ENCODE results near the gene MID1.

MID1 gene

DNA sequence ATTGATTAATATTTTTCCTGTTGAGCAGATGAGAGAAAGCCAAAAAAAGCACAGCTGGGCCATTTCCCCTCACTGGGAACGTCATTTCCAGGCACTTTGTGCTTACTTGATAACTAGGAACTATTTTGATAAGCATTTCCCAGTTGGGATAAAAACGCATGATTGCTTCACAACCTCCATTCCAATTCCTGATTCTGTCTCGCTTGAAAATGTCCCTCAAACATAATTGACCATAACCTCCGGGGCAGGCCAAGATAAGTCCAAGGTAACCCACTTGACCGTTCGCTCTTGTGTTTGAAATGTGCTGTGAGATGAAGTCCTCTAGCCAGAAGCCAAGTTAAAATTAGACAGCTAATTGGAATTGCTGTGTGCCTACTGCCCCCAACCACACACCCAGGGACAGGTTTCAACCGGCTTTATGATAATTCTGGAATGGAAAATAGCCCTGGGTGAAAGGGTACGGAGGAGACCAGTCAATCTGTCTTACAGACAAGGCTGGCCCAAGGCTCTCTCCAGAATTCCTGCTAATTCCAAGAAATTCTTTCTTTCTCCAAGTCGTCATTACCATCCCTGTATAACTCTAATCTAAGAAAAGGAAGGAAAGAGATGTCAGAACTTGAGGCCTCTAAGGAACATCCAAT is 137.1 kb downstream of the MID1 start:
- no peak for FAIRE-seq

GRCh38 chrX:10482708-10483107 is 137.7 kb downstream of the MID1 start:
- FAIRE-seq, result no peak

- FAIRE-seq, result no peak
These were observed 138.1 kb downstream of the MID1 start for GRCh38 chrX:10482261-10482660.

DNA sequence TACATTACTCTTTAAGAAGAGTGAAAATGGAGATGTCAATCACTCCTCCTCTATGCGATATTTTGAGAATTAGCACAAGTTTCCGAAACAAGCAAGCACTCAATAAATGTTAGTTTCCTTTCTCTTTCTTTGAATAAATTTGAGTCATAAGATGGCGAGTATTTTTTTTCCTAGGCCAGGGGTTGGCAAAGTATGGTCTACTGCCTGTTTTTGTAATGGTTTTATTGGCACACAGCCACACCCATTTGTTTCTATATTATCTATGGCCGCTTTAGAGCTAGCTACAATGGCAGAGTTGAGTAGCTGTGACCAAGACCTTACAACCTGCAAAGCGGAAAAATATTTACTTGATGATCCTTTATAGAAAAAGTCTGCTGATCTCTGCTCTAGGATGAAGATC is 139.5 kb downstream of the MID1 start:
- no peak for FAIRE-seq

DNA sequence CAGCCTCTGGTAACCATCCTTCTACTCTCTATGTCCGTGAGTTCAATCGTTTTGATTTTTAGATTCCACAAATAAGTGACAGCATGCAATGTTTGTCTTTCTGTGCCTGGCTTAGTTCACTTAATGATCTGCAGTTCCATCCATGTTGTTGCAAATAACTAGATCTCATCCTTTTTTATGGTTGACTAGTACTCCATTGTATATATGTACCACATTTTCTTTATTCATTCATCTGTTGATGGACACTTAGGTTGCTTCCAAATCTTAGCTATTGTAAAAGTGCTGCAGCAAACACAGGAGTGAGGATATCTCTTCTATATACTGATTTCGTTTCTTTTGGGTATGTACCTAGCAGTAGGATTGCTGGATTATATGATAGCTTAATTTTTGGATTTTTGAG is 140.9 kb downstream of the MID1 start:
- no peak for FAIRE-seq

DNA sequence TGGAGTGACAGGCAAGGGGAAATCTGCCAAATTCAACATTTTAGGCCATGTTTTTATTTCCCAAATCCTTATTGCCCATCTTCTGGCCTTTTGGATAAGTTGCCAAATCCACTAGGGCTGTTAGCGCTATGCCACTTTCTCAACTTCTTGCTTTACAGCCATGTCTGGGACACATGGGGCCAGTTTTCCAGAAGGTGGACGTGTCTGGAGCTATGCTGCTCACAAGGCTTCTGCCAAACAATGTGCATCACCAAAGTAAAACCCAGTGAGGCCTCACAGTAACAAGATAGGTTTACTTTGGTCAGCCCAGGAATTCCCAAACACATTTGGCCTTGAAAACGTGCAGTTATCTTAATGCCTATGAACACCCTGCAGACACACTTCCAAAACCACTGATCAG is 142.9 kb downstream of the MID1 start:
- no peak for FAIRE-seq

DNA sequence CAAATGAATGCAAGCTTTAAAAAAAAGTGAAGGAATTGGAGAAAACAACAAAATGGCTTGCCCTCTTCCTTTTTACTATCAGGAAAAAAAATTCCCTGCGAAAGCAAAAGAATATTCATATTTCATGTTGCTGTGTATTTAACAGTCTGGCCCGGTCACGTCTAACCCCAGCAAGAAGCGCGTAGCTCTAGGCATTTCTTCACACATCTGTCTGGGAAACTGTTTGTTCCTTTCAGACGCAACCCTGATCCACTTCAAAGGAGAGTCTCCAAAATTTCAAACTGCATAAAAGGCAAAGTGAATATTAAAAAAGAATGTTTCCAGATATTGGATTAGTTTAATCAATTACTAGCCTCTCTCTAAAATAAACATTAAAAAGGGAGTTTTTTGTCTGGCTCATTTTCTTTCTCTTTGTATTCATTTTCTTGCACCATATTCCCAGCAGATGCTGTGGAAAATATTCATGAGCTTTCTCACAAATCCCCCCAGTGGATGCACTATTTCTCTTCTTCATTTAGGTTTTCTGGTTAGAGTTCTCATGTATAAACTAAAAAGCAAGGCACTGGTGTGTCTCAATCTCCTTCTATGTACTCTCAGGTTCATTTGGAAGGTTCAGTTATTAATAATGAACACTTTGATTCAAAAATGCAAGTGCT is 145.3 kb downstream of the MID1 start:
- FAIRE-seq, result no peak

DNA sequence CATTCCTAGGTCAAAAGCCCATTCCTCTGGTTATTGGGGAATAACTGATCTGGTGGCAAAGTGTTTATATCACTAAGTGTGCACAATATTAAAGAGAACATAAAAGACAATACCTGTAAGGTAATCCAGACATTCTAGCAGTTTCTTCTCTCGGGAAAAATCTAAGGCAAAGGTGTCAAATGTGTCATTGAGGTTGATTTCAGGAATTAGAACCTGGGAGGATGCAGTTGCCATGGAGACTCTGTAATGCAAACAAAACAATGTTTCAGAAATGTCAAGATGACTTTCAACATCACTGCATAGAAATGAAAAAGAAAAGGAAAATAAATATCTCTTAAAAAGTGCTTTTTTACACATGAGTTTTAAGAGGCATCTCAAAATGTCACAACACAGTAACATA is 145.9 kb downstream of the MID1 start:
- FAIRE-seq, result no peak

- FAIRE-seq, result no peak
These were observed 149.0 kb downstream of the MID1 start for GRCh38 chrX:10471418-10471817.

- FAIRE-seq, result no peak
These were observed 150.4 kb downstream of the MID1 start for GRCh38 chrX:10470009-10470408.

DNA sequence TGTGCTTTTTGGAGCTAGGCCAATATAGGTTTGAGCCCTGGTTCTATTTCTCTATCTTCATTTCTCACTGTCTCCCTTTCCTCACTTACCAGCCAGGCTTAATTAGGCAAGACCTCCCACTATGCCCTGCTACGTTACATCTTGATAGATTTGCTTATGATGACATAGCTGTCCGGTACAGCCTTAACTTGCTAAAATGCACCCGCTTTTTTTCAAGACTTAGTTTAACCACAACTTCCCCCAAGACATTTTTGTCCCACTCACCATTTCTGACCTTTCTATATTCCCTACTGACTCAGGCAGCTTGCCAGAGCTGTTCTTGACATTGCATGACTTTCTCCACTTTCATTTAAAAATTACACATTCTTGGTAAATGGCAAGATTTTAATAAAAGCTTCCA is 152.6 kb downstream of the MID1 start:
- FAIRE-seq, result no peak

DNA sequence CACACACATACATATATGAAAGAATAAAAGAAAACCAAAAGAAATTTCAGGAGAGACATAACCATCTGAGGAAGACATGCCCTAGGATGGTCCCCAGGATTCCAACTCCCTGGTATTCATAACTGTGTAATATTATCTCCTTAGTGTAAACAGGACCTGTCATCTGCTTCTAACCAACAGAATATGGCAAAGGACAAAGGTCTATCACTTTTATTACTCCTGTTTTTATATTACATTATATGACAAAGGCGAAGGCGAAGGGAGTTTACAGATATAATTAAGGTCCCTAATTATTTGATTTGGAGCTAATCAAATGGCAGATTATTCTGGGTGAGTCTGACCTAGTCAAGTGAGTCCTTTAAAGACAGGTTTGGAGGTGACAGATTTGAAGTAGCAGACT is 155.1 kb downstream of the MID1 start:
- no peak for FAIRE-seq

DNA sequence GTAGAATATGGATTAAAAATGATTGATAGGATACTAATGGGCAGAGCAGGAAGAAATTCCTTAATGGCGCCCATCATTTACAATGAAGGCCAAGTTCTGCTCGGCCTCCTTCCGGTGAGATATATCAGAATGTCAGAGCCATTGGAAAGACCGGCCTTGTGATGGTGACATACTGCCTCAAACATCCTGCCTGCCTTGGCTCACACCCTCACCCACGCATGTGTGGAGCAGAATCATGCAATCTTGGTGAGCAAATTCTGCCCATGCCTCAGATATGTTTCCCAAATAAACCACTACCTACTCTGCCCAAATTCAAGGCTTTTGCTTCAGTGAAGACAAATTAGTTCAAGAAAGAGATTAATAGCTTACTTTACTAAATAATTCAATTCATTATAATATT is 163.3 kb downstream of the MID1 start:
- no peak for FAIRE-seq

- no peak for FAIRE-seq
These were observed 166.4 kb downstream of the MID1 start for GRCh38 chrX:10453945-10454344.

GRCh38 chrX:10450959-10451355 is 169.4 kb downstream of the MID1 start:
- FAIRE-seq, result no peak

DNA sequence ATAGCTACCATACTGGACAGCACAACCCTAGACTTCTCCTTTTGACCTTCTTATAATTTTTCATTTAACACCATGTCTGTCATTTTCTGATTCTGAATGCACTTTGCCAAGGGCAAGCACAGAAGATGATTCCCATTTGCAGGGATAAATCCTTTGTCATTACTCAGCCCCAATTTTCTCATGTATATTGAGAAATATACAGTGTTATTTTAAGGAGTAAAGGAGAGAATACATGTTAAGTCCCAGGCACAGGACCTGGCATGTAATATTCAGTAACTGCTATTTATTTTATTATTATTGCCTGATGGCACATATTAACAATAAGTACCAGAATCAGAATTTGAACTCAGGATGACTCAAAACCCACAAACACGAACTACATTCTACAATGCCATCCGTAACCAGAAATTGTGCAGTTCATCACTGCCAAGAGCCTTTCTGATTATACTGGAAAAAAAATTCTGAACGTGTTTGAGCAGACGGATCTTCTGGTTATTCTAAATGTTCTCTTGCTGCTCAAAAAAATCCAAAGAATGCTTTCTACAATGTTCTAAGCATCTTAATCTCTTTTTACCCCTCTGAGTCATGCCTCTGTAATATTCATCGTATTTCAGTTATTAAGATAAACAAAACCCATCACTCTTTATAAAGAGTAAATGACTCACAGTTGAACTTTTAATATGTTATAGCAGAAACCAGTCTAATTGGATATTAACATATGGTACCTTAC is 170.0 kb downstream of the MID1 start:
- no peak for FAIRE-seq

DNA sequence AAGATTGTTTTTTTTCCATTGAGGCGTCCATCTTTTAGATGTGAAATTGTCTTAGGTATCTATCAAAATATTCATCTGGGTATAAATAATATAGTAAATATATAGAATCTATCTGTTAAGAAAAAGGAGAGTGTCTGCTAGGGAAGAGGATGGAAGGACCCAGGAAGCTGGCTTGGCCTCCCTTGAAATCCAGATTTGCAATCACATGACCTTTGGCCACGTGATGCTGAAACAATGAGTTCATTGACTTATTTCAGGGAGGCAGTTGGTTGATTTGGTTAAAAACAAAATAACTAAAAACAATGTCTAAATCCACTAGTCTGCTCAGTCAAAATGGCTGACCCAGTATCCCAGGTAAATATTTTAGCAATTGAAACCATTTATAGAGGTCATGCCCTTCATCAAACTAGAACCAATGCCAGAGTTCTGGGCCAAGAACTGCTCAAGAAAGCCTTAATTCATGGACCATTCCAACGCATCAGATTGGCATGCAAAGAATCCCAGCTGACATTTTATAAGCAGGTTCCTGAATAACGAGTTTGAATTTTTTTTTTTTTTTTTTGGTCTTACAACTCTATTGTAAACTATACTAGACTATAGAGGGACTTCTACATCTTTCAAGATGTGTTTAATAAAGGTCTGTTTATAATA is 172.7 kb downstream of the MID1 start:
- peak; percentile 88 for FAIRE-seq

DNA sequence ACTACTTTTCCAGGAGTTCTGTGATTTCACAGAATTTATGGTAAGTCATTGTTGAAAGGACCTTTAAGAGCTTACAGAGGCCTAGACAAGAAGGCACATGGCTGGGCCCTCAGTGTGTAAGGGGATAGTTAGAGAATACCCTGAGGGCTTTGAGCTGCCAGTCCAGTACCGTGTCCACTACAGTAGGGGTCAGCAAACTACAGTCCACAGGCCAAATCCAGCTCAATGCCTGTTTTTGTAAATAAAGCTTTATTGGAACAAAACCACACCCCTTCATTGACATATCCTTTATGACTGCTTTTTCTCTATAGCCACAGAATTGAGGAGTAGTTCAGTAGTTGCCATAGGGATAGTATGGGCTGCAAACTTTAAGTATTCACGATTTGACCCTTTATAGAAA is 176.2 kb downstream of the MID1 start:
- FAIRE-seq, result no peak

- FAIRE-seq, result no peak
These were observed 178.9 kb downstream of the MID1 start for GRCh38 chrX:10441464-10441863.

DNA sequence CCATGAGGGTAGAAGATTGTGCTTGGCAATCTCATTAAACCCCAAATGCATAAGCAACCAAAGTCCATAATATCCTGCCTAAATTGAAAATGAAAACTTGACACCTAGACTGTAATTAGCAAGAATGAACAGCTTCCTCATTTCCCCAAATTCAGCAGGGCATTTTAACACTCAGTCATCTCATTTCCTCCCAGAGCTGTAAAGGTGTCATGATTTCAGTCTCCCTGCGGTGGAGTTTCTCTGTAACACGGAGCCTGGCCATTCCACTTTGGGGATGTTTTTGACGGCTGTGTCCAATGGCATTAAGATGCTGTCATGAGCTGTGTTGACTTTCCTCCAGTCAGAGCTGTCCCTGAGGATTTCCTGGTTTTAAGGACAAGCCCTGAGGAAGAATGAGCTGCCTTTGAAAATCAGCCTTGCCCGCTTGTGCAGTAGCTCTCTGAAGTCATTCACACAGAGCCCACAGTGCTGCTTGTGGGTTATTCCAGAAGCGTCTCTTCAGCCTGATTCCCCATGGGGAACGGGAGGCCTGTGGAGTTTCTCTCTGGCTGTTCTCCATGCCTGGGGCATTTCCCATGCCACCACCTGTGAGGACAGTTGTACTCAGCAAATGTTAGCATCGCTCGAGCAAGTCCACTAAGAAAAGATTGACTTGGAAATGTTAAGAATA is 187.0 kb downstream of the MID1 start:
- no peak for FAIRE-seq

DNA sequence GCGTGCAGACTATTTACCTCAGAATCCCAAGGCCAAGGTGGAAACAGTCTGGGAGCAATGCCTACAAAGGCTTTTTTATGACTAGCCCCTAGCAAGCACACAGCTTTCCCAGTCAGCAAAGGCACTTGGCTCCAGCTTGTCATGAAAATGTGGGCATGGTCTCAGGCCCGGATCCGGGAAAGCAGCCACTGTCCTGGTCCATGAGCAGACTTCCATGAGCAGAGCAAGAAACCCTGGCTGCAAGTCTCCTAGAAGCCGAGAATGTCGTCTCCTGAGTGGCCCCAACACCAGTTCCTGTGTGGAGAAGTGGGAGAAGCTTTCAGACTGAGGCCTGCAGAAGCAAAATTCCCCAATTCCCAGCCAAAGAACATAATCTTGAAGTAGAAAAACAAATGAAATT is 190.5 kb downstream of the MID1 start:
- FAIRE-seq, result no peak

- FAIRE-seq, result no peak
These were observed 193.1 kb downstream of the MID1 start for GRCh38 chrX:10427249-10427648.

GRCh38 chrX:10423716-10424115 is 196.7 kb downstream of the MID1 start:
- FAIRE-seq, result no peak
